OCI-LY7 (cell line): Measurements from ENCODE around the gene EPHB3.

Experiments
- CTCF ChIP-seq: fragments of 200-600 bp; sonication (generic); conservative IDR thresholded peaks from 2 replicates; pipeline ENCODE4 v1.5.1; 2014; ENCODE audit warnings: mild to moderate bottlenecking, antibody characterized with exemption, low read length, moderate library complexity, mixed read lengths
- EZH2phosphoT487 ChIP-seq: fragments of 200-600 bp; sonication (generic); IDR thresholded peaks from 2 replicates; pipeline ENCODE4 v1.6.1; 2018; ENCODE audit warnings: low read depth, borderline replicate concordance, mild to moderate bottlenecking, mixed run types, antibody characterized with exemption, low read length, moderate library complexity, mixed read lengths

- TF ChIP-seq CTCF, result no peak
- TF ChIP-seq EZH2phosphoT487, result no peak
Measured at GRCh38 chr3:184552863-184553262, 8.7 kb upstream of the EPHB3 start.
